GM19395 (cell line): ENCODE data around the gene HOXD12.

Experiments
- ATAC-seq: cut with Tn5 transposase; IDR thresholded peaks from one replicate; pipeline ENCODE4 v1.9.1; 2021; ENCODE audit warnings: mild to moderate bottlenecking, moderate library complexity; ENCODE audit not compliant: unreplicated experiment

Gene HOXD12

GRCh38 chr2:176105078-176105729, 5.6 kb downstream of the HOXD12 start:
- ATAC-seq, result no peak

- ATAC-seq, result no peak
Observed at GRCh38 chr2:176105730-176106580, 6.4 kb downstream of the HOXD12 start.

- no peak for ATAC-seq
Observed at GRCh38 chr2:176106581-176107539, 7.3 kb downstream of the HOXD12 start, which contains the start of gene HOXD11. TSS of gene HOXD11 (plus strand) at chr2:176107280. CDS start at chr2:176107356, 76 bp downstream.

GRCh38 chr2:176107731-176108181, 8.2 kb downstream of the HOXD12 start:
- no peak for ATAC-seq

GRCh38 chr2:176109192-176109901, 9.8 kb downstream of the HOXD12 start:
- no peak for ATAC-seq

- ATAC-seq, result no peak
Observed at GRCh38 chr2:176109946-176110345, 10.4 kb downstream of the HOXD12 start.

- no peak for ATAC-seq
Observed at GRCh38 chr2:176110415-176111308, 11.1 kb downstream of the HOXD12 start.

GRCh38 chr2:176111309-176111663, 11.7 kb downstream of the HOXD12 start:
- no peak for ATAC-seq

- ATAC-seq, result no peak
Observed at GRCh38 chr2:176111846-176112374, 12.3 kb downstream of the HOXD12 start.

GRCh38 chr2:176112375-176113302, 13.0 kb downstream of the HOXD12 start:
- no peak for ATAC-seq

- ATAC-seq, result no peak
Observed at GRCh38 chr2:176114120-176114929, 14.7 kb downstream of the HOXD12 start.

GRCh38 chr2:176114930-176115625, 15.5 kb downstream of the HOXD12 start:
- no peak for ATAC-seq

- ATAC-seq, result no peak
Observed at GRCh38 chr2:176115883-176116813, 16.6 kb downstream of the HOXD12 start, which contains the start of gene HOXD10. TSS of gene HOXD10 (plus strand) at chr2:176116778. CDS start at chr2:176116834, 56 bp downstream.

GRCh38 chr2:176117162-176117822, 17.7 kb downstream of the HOXD12 start:
- ATAC-seq, result no peak

- no peak for ATAC-seq
Observed at GRCh38 chr2:176117823-176118371, 18.3 kb downstream of the HOXD12 start.
